ENCODE measurements around the gene FASLG.

Gene FASLG

GRCh38 chr1:172699695-172700227, 40.9 kb downstream of the FASLG start:
- H3K4me2 ChIP-seq = peak overlapping the region; percentile 66
- no peaks in the 10 kb centered on the region for H4K20me1 ChIP-seq
- H3K27me3 ChIP-seq = no peaks in the 10 kb centered on the region
- H3K4me1 ChIP-seq = peaks cover 57% of the 10 kb centered on the region
- H3K4me3 ChIP-seq = no peak overlapping the region
- H3K27ac ChIP-seq = no peak overlapping the region
- TF ChIP-seq Cebpa-rat (IDR thresholded peaks at IDR 0.05) = no peak
- no peaks in the 10 kb centered on the region for H3K36me3 ChIP-seq
- no peaks in the 10 kb centered on the region for H3K9me3 ChIP-seq
- no peak overlapping the region for H3K9ac ChIP-seq

GRCh38 chr1:172700556-172700955, 41.7 kb downstream of the FASLG start:
- Histone ChIP-seq H3K4me1 (peaks cover 60% of the 10 kb centered on the region), H3K27me3 (no peaks in the 10 kb centered on the region), H3K4me3 (no peak overlapping the region), H3K27ac (no peak overlapping the region), H3K9me3 (no peaks in the 10 kb centered on the region), H3K4me2 (no peak overlapping the region), H3K36me3 (no peaks in the 10 kb centered on the region), H4K20me1 (no peaks in the 10 kb centered on the region), H3K9ac (no peak overlapping the region)
- TF ChIP-seq Cebpa-rat (IDR thresholded peaks at IDR 0.05) = no peak

GRCh38 chr1:172704001-172704400, 45.1 kb downstream of the FASLG start:
- H3K27me3 ChIP-seq = no peaks in the 10 kb centered on the region
- no peak overlapping the region for H3K4me3 ChIP-seq
- H4K20me1 ChIP-seq = no peaks in the 10 kb centered on the region
- H3K27ac ChIP-seq = no peak overlapping the region
- no peak overlapping the region for H3K9ac ChIP-seq
- no peaks in the 10 kb centered on the region for H3K9me3 ChIP-seq
- H3K4me1 ChIP-seq = peaks cover 40% of the 10 kb centered on the region
- H3K36me3 ChIP-seq = no peaks in the 10 kb centered on the region
- peak overlapping the region; percentile 42 for H3K4me2 ChIP-seq
- TF ChIP-seq Cebpa-rat (IDR thresholded peaks at IDR 0.05) = no peak

GRCh38 chr1:172704420-172705210, 45.7 kb downstream of the FASLG start:
- Histone ChIP-seq H3K27me3 (no peaks in the 10 kb centered on the region), H3K9me3 (no peaks in the 10 kb centered on the region), H3K36me3 (no peaks in the 10 kb centered on the region), H4K20me1 (no peaks in the 10 kb centered on the region), H3K4me2 (peak overlapping the region; percentile 42), H3K9ac (no peak overlapping the region), H3K4me1 (peaks cover 34% of the 10 kb centered on the region), H3K27ac (no peak overlapping the region), H3K4me3 (no peak overlapping the region)
- TF ChIP-seq Cebpa-rat (IDR thresholded peaks at IDR 0.05) = no peak

- Histone ChIP-seq H3K27ac (no peak overlapping the region), H3K9me3 (no peaks in the 10 kb centered on the region), H3K4me1 (peaks cover 15% of the 10 kb centered on the region), H3K4me3 (no peak overlapping the region), H3K27me3 (no peaks in the 10 kb centered on the region), H3K9ac (no peak overlapping the region), H3K4me2 (no peak overlapping the region), H4K20me1 (no peaks in the 10 kb centered on the region), H3K36me3 (no peaks in the 10 kb centered on the region)
- TF ChIP-seq Cebpa-rat (IDR thresholded peaks at IDR 0.05) = no peak
Observed at GRCh38 chr1:172708452-172708851, 49.5 kb downstream of the FASLG start.

GRCh38 chr1:172711558-172711957, 52.7 kb downstream of the FASLG start:
- TF ChIP-seq Cebpa-rat (IDR thresholded peaks at IDR 0.05) = no peak

GRCh38 chr1:172713466-172713865, 54.6 kb downstream of the FASLG start:
- no peak for TF ChIP-seq Cebpa-rat (IDR thresholded peaks at IDR 0.05)
- no peaks in the 10 kb centered on the region for H3K36me3 ChIP-seq
- no peak overlapping the region for H3K27ac ChIP-seq
- H3K9me3 ChIP-seq = no peaks in the 10 kb centered on the region
- no peaks in the 10 kb centered on the region for H3K27me3 ChIP-seq
- no peak overlapping the region for H3K4me2 ChIP-seq
- no peak overlapping the region for H3K4me3 ChIP-seq
- H3K9ac ChIP-seq = no peak overlapping the region
- peaks cover 5% of the 10 kb centered on the region; the same call in 1 of the 2 replicates for H3K4me1 ChIP-seq
- H4K20me1 ChIP-seq = no peaks in the 10 kb centered on the region

More at GRCh38 chr1:172711558-172711957, 52.7 kb downstream of the FASLG start:
- H3K27ac ChIP-seq = no peak overlapping the region
- H3K9me3 ChIP-seq = no peaks in the 10 kb centered on the region
- H3K4me2 ChIP-seq = no peak overlapping the region
- no peaks in the 10 kb centered on the region for H3K27me3 ChIP-seq
- peaks cover 3% of the 10 kb centered on the region; the same call in 1 of the 2 replicates for H3K4me1 ChIP-seq
- H3K4me3 ChIP-seq = no peak overlapping the region
- H3K36me3 ChIP-seq = no peaks in the 10 kb centered on the region
- H4K20me1 ChIP-seq = no peaks in the 10 kb centered on the region
- no peak overlapping the region for H3K9ac ChIP-seq
